ENCODE results near the gene OSBP2.

Gene OSBP2

DNA sequence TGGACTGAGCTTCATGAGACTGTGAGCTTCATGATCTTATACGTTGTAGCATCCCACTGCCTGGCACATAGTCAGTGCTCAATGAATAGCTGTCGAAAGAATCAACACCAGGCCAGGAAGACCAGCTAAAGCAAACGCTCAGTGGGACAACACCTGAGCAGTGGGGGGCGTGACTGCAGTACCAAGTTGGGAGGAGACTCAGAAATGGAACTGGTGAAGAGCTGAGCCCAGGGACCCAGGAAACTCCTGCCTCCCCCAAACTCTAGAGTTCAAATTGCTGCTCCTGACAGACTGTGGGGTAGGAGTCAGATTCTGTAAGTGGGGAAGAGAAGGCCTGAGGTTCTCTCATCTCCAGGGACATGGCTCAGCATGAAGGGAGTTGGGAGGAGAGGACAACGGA lies 214.6 kb downstream of the OSBP2 start:
- peak; percentile 25 for DNase-seq

DNA sequence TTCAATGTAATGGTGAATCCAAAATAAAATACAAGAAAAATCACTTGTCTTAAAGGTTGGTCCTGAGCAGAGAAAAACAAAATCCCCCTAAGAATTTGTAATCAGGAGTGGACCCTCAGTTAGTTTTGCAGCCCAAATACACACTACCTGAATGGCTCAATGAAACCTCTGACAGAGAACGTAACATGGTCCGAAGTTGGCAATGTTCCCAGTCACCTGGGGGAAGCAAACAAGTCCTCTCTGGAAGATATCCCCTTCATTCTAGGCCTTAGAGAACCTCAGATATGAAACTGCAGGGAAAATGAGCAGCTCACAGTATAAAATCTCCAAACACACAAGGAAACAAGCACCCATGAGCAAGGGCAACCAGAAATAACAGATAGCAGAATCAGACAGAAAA lies 215.7 kb downstream of the OSBP2 start:
- DNase-seq: peak; percentile 1

DNA sequence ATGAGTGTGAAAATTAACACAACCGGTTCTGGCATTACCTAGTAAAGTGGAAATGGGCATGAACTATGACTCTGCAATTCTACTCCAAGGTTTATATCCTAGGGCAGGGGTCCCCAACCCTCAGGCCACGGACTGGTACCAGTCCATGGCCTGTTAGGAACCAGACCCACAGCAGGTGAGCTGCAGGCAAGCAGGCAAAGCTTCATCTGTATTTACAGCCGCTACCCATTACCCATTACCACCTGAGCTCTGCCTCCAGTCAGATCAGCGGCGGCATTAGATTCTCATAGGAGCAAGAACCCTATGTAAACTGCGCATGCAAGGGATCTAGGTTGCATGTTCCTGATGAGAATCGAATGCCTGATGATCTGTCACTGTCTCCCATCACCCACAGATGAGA lies 224.1 kb downstream of the OSBP2 start:
- DNase-seq: no peak

DNA sequence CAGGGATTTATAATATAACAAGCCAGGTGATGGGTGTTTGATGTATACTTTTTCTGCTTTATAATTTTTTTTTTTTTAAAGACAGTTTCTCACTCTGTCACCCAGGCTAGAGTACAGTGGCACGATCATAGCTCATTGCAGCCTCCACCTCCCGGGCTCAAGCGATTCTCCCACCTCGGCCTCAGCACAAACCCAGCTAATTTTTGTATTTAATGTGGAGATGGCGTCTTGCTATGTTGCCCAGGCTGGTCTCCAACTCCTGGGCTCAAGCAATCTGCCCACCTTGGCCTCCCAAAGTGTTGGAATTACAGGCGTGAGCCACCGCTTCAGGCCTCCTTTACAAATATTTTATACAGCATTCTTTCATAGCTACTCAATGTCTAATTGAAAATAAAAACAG lies 225.3 kb downstream of the OSBP2 start:
- DNase-seq: no peak

GRCh38 chr22:30920407-30920806 lies 225.7 kb downstream of the OSBP2 start:
- peak; percentile 80 for DNase-seq

DNA sequence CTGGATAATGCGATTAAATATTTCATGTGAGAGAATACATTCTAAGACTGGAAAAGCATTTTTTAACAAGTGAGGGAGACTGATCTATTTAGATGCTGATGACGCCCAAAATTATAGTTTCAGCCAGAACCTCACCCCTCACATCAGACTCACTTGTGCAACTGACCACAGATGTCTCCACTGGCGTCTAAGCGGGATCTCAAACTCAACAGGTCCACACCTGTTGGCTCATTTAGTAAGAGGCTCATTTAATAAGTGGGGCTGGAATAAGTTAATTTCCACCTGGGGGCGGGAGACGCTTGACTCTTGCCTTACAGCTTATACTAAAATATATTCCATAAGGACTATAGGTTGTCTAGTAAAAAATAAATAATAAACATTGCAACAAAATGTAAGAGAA lies 226.4 kb downstream of the OSBP2 start:
- DNase-seq: no peak

DNA sequence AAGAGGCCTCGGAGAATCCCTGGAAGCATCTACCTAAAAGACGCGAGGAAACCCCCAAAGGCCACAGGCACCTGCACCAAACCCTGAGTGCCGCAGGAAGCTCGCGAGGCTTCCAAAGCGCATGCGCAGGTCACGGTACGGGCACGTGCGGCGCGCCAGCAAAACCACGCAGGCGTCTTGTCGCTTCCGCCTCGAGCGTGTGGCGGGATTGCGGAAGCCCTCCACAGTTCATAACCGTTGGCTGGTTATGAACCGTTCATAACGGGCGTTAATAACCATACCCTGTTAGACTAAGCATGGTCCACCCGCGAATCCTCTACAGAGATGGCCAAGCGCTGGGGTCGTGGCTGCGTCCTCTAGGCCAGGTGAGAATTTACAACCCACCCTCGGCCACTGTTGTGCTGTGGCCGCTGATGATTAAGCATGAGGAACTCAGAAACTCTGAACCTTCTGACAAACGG lies 227.5 kb downstream of the OSBP2 start:
- DNase-seq: peak; percentile 50

GRCh38 chr22:30923168-30923900 lies 228.7 kb downstream of the OSBP2 start:
- peak; percentile 45 for DNase-seq

DNA sequence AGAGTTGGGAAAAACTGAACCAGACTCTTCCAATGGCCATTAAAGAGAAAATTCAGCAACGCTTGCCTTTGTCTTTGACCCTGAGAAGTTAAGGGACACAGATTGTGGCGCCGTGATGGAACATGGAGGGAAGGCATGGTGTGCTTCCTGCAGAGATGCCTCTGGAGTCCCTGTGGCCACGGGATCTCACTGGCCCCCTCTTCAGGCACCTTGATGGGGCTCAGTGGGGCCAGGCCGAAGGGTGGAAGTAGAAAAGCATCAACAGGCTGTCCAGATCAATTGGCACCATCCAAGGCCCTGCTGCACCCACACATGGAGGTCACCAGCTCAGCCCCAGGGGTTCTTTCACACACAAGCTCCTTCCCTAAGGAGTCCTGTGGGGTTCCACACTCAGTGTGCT lies 231.0 kb downstream of the OSBP2 start:
- DNase-seq: no peak

- DNase-seq: peak; percentile 10
Observed at GRCh38 chr22:30926706-30927105, 232.0 kb downstream of the OSBP2 start.

DNA sequence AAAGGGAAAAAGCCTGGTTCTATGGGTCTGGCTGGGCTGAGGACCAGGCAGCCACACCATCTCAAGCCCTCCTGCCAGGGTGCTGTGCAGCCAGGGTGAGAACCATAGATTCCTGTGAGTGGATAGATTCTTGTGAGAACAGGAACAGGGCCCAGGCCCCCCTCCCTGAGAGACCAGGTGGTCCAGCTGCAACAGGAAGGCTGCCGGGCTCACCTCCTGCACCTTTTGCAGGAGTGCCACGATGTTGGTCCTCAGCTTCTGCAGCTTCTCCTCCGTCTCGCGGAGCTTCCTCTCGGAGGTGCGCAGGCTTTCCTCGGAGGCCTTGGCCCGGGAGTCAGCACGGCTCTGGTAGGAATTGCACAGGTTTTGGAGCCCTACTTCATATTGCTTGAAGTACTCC lies 233.1 kb downstream of the OSBP2 start:
- DNase-seq: peak; percentile 35

DNA sequence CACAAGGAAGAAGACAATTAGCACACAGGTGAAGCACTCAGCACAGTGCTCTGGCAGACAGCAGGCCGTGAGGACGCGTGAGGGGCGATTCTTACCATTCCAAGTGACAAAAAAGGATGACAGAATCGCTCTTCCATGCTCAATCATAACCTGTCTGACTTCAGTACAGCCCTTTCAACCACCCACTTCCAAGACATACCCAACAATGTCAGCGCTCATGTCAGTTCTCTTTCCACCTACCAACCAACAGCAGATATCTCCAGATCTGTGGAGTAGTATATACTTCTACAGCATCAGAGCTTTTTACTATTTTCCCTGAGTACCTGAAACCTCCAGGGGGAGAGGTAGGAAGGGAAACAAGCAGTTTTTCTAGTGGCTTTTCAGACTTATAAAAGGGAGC lies 233.7 kb downstream of the OSBP2 start:
- DNase-seq: peak; percentile 34

DNA sequence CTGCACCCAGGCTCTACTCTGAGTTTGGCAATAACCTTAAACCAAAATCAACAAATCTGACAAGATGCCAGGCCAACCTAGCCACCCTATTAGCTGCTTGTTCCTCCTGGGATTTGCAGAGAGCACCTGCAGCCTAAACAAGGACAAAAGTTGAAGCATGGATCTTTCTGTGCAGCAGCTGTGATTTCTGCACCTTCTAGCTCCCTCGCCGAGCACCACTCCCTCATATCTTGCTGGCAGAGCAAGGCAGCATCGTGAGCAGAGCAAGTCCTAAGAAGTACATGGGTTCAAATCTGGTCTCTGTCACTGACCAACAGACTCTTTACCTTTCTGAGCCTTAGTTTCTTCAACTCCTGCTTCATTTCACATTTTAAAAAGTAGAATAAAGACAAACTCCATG lies 235.6 kb downstream of the OSBP2 start:
- DNase-seq: peak; percentile 17

DNA sequence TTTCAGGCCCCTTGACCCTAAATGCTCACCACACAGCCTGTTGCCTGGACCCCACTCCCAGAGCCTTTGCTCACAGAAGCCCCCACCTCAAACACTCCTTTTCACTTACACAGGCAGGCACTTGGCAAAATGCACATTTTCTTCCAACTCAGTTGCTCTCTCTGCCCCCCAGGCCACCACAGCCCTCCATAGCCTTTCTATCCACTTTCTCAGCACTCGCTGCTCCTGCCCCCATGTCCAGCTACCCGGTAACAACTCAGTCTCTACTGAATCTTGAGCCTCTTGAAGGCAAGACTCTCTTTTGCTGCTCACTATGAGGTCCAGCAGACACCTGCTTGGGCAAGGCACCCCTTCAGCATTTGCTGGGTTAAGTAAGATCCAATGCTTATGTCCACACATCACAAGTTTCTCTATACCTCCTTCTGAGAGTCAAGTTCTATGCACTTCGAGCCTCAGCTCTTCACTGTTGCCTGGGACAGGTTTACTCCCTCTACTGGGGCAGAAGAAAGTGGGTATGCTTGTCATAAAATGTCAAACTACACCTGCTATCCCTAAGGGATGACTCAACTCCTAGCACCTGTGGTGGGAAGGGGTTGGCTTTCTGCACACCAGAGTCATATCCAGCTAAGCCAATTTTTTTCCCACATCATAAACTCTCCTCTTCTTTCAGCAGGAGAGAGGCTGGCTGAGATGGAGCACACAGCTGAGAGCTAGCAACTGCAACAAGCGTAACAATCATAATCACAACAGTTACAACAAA lies 237.0 kb downstream of the OSBP2 start:
- no peak for DNase-seq

DNA sequence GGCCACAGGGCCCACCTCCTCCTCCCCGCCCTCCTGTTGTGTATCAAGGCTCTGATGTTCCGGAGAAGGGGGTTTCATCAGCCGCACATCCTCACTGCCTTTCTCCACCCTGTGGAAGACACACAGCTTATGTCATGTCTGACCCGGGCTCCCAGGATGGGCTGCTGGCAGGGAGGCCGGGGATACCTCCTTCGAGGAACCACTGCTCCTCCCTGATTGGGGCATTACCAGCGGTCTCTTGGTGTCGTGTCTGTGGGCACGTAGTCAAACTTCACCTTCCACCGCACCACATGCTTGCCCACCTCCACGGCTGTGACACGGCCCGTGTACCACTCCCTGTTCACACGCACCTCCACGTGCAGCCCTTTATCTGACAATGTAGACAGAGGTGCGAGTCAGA lies 238.0 kb downstream of the OSBP2 start:
- DNase-seq: no peak

DNA sequence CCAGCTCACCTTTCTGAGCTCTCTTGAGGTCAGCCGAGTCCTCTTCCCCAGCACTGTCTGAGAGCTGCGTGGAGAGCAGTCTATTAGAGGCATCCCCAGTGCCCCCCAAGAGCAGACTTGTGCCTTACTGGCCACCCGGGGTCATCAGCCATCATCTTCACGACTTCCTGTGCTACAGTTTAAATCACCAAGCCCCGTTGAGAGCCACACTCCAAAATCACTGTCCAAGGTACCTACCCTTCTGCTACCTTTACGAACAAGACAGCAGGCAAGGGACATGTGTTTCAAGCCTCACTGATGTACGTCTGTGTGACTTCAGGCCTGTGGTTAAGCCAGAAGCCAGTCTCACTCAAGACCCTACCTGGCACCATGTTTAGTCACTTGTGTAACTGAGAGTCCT lies 238.8 kb downstream of the OSBP2 start:
- DNase-seq: no peak

- no peak for DNase-seq
Observed at GRCh38 chr22:30934053-30934452, 239.4 kb downstream of the OSBP2 start.

DNA sequence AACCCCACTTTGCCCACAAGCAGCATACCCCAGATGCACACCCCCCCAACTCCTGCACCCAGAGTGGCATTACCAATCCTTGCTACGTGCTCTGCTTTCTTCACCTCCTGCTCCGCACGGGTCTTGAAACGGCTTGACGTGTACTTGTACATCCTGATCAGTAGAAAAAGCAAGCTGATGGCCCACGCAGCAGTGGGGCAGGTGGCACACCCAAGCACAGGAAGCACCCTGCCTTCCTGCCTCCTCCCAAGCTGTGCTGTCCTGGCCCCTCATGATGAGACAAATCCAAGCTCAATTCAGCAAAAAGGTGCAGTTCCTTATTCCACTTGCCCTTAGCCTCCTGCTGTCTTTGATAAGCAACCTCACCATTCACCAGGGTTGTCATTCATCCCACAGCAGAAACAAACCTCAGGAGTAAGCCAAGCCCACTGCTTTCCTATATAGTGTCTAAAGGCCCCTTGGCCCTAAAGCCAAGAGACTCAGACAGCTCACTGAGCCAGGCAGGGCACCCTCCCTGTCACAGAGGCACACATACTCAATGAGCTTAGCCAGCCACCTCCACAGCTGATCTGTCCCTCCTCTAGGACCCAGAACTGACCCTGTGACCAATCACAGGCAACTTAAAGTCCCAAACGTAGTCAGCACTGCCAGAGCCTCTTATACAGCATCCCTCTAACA lies 246.2 kb downstream of the OSBP2 start:
- DNase-seq: no peak

GRCh38 chr22:30941363-30941740 lies 246.7 kb downstream of the OSBP2 start:
- DNase-seq: no peak

- DNase-seq: no peak
Observed at GRCh38 chr22:30943368-30943767, 248.7 kb downstream of the OSBP2 start.

- DNase-seq: no peak
Observed at GRCh38 chr22:30944986-30945385, 250.3 kb downstream of the OSBP2 start.

- DNase-seq: no peak
Observed at GRCh38 chr22:30945653-30946052, 251.0 kb downstream of the OSBP2 start.

DNA sequence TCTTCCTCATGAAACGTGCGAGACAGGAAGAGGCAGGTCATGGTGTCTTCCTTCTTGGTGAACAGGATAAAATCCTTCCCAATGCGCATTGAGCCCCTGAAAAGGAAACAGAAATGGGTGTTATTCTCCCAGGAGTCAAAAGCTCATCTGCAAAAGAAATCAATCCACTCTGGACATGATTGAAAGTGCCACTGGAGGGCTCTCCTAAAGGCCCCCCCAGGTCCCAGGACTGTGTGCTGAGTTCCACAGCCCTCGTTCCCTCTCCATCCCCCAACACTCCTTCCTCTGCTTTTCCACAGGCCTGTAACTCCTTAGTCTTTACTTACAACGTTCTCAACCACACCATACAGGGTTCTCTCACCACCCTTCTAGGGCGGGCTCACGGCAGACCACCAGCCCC lies 251.7 kb downstream of the OSBP2 start:
- no peak for DNase-seq

Data from islet precursor cell (in vitro differentiated cells).